Measurements from ENCODE around the gene GH2.

DNA sequence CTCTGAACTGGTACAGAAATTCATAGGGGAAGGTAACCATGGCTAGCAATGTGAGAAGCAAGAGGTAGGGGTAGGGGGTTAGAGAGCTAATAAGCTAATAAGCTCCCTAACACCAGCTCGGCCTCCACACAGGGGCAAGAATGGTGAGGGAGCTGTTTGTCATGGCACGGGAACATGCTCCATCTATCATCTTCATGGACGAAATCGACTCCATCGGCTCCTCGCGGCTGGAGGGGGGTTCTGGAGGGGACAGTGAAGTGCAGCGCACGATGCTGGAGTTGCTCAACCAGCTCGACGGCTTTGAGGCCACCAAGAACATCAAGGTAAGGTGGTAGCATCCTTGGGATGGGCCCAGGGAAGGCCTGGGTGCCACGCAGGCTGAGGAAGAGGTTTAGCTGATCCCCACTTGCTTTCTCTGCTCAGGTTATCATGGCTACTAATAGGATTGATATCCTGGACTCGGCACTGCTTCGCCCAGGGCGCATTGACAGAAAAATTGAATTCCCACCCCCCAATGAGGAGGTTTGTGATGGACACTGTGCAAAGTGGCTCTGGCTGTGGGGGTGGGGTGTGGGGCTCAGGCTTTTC, 50.7 kb downstream of the GH2 start:
- TF ChIP-seq FOXK2 (IDR thresholded peaks at IDR 0.05) (no peak), NFRKB (IDR thresholded peaks at IDR 0.05) (no peak), BHLHE40 (IDR thresholded peaks at IDR 0.05; ENCODE audit: borderline replicate concordance) (no peak), SUZ12 (IDR thresholded peaks at IDR 0.05) (no peak), ZNF384 (IDR thresholded peaks at IDR 0.05) (no peak), SP1 (IDR thresholded peaks at IDR 0.05) (no peak), FOXM1 (IDR thresholded peaks at IDR 0.05; ENCODE audit: borderline replicate concordance) (no peak)
